Liver (tissue), 3 donors: ENCODE results near the gene KRT31.

Source experiments
- CTCF ChIP-seq: fragments of 150-350 bp; IDR thresholded peaks from 2 replicates; pipeline ENCODE4 v1.5.1; 2017; ENCODE audit warnings: improper control_type of control experiment, low read depth, low read length; ENCODE audit not compliant: missing input control
- HNF4G ChIP-seq: IDR thresholded peaks from 2 replicates; pipeline ENCODE4 v1.6.1; 2016; ENCODE audit warnings: antibody characterized with exemption
- JUND ChIP-seq, 2 donors: IDR thresholded peaks; 2 replicates each; pipeline ENCODE4 v1.6.1; 2016; ENCODE audit warnings: antibody characterized with exemption in 2 of 2
- RAD21 ChIP-seq, 2 donors: IDR thresholded peaks; 2 replicates each; pipeline ENCODE4 v1.6.1; 2016; ENCODE audit warnings: antibody characterized with exemption in 2 of 2, mild to moderate bottlenecking in 2 of 2
- TF ChIP-seq, protein P1 (sequence below): IDR thresholded peaks from 2 replicates; pipeline ENCODE4 v1.6.1; 2016; ENCODE audit warnings: antibody characterized with exemption
- donor health status: healthy.
- donor health status: healthy.

DNA sequence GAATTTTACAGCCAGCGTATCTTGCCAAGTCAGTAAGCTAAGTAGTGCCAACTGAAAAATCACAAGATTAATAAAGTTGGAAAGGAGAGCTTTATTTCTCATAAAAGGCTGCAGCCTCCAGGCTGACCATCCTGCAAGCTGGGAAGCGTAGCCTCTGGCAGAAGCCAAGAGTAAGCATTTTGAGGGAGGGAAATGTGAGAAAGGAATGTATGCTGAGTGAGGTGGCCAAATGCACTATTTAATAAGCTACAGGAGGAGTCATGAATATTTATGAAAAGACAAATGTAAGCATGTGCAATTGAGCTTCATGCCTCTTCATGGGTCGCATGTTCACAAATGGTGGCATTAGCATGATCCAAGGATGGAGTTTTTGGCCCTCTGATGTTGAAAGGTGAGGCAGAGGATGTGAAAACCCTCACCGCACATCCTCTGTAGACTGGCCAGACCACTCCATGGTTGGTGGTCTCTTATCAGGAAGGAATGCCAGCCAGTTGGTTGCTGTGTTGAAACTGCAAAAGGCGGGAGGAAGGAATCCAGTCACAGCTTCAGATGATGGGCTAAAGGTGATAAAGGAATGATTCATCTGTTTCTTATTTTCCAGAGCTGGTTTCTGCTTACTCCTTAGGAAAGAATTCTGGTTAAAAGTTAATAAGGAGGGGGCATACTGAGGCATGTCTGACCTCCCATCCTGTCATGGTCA lies 37.0 kb downstream of the KRT31 start:
- no peak for TF ChIP-seq HNF4G
- no peak for TF ChIP-seq CTCF
- TF ChIP-seq JUND (IDR thresholded peaks at IDR 0.05) = no peak
- no peak for TF ChIP-seq RAD21 (IDR thresholded peaks at IDR 0.05)
- TF ChIP-seq, protein P1, sequence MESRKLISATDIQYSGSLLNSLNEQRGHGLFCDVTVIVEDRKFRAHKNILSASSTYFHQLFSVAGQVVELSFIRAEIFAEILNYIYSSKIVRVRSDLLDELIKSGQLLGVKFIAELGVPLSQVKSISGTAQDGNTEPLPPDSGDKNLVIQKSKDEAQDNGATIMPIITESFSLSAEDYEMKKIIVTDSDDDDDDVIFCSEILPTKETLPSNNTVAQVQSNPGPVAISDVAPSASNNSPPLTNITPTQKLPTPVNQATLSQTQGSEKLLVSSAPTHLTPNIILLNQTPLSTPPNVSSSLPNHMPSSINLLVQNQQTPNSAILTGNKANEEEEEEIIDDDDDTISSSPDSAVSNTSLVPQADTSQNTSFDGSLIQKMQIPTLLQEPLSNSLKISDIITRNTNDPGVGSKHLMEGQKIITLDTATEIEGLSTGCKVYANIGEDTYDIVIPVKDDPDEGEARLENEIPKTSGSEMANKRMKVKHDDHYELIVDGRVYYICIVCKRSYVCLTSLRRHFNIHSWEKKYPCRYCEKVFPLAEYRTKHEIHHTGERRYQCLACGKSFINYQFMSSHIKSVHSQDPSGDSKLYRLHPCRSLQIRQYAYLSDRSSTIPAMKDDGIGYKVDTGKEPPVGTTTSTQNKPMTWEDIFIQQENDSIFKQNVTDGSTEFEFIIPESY = no peak
